GM18505 (cell line): ENCODE results near the gene NUDT21.
"Not testable (repeated sequence)": the region's sequence is repeated elsewhere in the genome, so short reads cannot be mapped to it uniquely, and the experiment has no call there.

ENCODE experiments used
- ATAC-seq: cut with Tn5 transposase; IDR thresholded peaks from one replicate; pipeline ENCODE4 v1.9.1; 2021; ENCODE audit not compliant: unreplicated experiment
- POLR2A ChIP-seq: IDR thresholded peaks from 4 replicates; pipeline ENCODE4 v1.6.1; 2011; ENCODE audit warnings: borderline replicate concordance; ENCODE audit not compliant: insufficient read depth, insufficient read length; ENCODE audit errors: extremely low read depth

NUDT21 gene

GRCh38 chr16:56450986-56451752, at the start of gene NUDT21, which contains the start of gene OGFOD1:
Gene NUDT21, minus strand, starts transcription at chr16:56451332. Its CDS starts 130 bp downstream, at chr16:56451202.
Gene OGFOD1, plus strand, starts transcription at chr16:56451554. Its CDS starts 59 bp downstream, at chr16:56451613.
- peak; percentile 84 for TF ChIP-seq POLR2A
- ATAC-seq, result peak; percentile 97

- no peak for ATAC-seq
- TF ChIP-seq POLR2A, result no peak
These were observed 42.7 kb upstream of the NUDT21 start for GRCh38 chr16:56493815-56494214.

- TF ChIP-seq POLR2A, result no peak
- ATAC-seq, result no peak
These were observed 42.0 kb upstream of the NUDT21 start for GRCh38 chr16:56493126-56493525.

GRCh38 chr16:56491657-56492261, 40.6 kb upstream of the NUDT21 start:
- no peak for ATAC-seq

GRCh38 chr16:56488868-56489267, 37.7 kb upstream of the NUDT21 start:
- ATAC-seq, result not testable (repeated sequence)

More at GRCh38 chr16:56491657-56492261, 40.6 kb upstream of the NUDT21 start:
- TF ChIP-seq POLR2A, result no peak

DNA sequence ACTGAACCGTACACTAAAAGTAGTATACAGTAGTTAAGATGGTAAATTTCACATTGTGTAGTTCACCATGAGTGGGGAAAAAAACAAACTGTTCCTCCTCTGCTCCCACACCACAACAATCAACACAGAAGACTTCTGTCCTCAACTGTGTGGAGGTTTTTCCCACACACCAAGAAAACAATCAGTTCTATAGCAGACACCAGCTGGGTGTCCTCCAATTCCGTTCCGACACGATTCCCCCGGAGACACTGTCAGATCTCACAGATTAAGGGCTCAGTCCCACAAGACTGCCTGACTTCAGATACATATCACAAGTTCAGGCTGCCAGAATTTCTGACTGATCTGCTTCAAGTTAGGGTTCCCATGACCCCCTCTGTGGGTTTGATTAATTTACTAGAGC, 36.9 kb upstream of the NUDT21 start:
- ATAC-seq, result no peak
- TF ChIP-seq POLR2A, result no peak

GRCh38 chr16:56483394-56483793, 32.3 kb upstream of the NUDT21 start:
- no peak for ATAC-seq
- no peak for TF ChIP-seq POLR2A

DNA sequence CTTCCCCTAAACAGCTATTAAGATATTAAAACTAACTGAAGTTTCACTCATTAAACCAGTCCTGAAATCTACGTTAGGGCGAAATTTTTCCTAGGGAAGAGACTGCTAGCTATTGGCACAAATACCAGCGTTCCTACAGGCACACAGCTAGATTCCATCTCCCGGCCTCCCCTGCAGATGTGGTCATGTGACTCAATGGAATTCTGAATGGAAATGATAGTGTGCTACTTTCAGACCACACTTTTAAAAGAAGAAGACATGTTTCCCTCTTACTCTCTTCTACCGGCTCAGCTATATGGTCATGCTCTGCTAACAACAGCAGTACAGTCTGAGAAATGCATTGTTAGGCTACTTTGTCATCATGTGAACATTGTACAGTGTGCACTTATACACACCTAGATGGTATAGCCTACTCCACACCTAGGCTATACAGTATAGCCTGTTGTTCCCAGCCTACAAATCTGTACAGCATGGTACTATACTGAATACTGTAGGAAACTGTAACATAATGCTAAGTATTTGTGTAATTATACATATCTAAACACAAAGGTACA, 31.6 kb upstream of the NUDT21 start:
- ATAC-seq, result no peak
- TF ChIP-seq POLR2A, result no peak

GRCh38 chr16:56481468-56482122, 30.5 kb upstream of the NUDT21 start:
- TF ChIP-seq POLR2A, result no peak
- no peak for ATAC-seq

GRCh38 chr16:56480776-56481467, 29.8 kb upstream of the NUDT21 start:
- TF ChIP-seq POLR2A, result no peak
- no peak for ATAC-seq

- ATAC-seq, result no peak
These were observed 28.3 kb upstream of the NUDT21 start for GRCh38 chr16:56479469-56479868.

GRCh38 chr16:56478281-56479049, 27.3 kb upstream of the NUDT21 start:
- ATAC-seq, result no peak
- TF ChIP-seq POLR2A, result no peak

More at GRCh38 chr16:56479469-56479868, 28.3 kb upstream of the NUDT21 start:
- TF ChIP-seq POLR2A, result no peak
